ENCODE results near the gene EEF1AKMT4. TPM values are rescaled to one million over a fixed set of nuclear protein-coding genes. Genes with fewer than 3 reads are reported as not detected.

The EEF1AKMT4 gene
- total and polyA plus RNA-seq, 2 of the 8 experiments (the other 6 are each of a cell fraction or from before 2014, with no cell fraction given) = 9.3 to 30.1 TPM

- ChIA-PET POLR2A (ENCODE audit: partially characterized antibody) (interaction anchor here (0.7 to 1.2 kb wide), 2 partner anchors 8 to 27 kb away, joined by 3 read pairs; no protein-coding TSS in a partner anchor), CTCF (ENCODE audit: partially characterized antibody) (interaction anchor here (0.7 to 6.3 kb wide), 7 partner anchors 9 to 86 kb away, joined by 3 to 39 read pairs (median 3); no protein-coding TSS in a partner anchor)
- no peaks in the 10 kb centered on the region for H3K79me2 ChIP-seq (ENCODE audit: control insufficient read depth in 1 of 2, insufficient read depth in 2 of 2, low read length in 2 of 2)
- H4K5ac ChIP-seq (ENCODE audit: insufficient read length, low read depth, low read length) = no peak overlapping the region
- no peak overlapping the region for H2BK120ac ChIP-seq (replicated peaks; ENCODE audit: low read depth, low read length)
- H3K23ac ChIP-seq (ENCODE audit: insufficient read length) = no peak overlapping the region
- no peaks in the 10 kb centered on the region for H4K20me1 ChIP-seq (replicated peaks in 1 of 2; ENCODE audit: control insufficient read depth in 1 of 2, insufficient read depth in 2 of 2, low read length in 2 of 2)
- H3K18ac ChIP-seq (ENCODE audit: extremely low read depth, low read length) = no peak overlapping the region
- no peak overlapping the region for H3K4ac ChIP-seq (replicated peaks; ENCODE audit: insufficient read length, low read depth, low read length)
- H3K9ac ChIP-seq (replicated peaks in 1 of 4; ENCODE audit: extremely low read depth in 1 of 4, low read depth in 3 of 4, low read length in 3 of 4) = no peak overlapping the region
- no peaks in the 10 kb centered on the region for H3K27me3 ChIP-seq (replicated peaks in 1 of 4; ENCODE audit: control insufficient read depth in 3 of 4, extremely low read depth in 1 of 4, insufficient read depth in 3 of 4, low read length in 3 of 4)
- DNase-seq (ENCODE audit: low read depth in 1 of 2, low spot score in 2 of 2) (no peak), FAIRE-seq (no peak)
- H4K8ac ChIP-seq (ENCODE audit: extremely low read depth, insufficient read depth, low read length) = no peak overlapping the region
- no peak overlapping the region for H3K27ac ChIP-seq (ENCODE audit: low read depth, low read length)
- H3K56ac ChIP-seq (replicated peaks; ENCODE audit: insufficient read length, low read depth, low read length) = no peak overlapping the region
- H2AK5ac ChIP-seq (ENCODE audit: low read depth, low read length) = no peak overlapping the region
- H3K4me1 ChIP-seq (replicated peaks in 1 of 4; ENCODE audit: control insufficient read depth in 3 of 4, insufficient read depth in 4 of 4, low read length in 3 of 4) = no peaks in the 10 kb centered on the region
- H4K91ac ChIP-seq (replicated peaks; ENCODE audit: insufficient read length, low read length) = no peak overlapping the region
- no peak overlapping the region for H2BK5ac ChIP-seq (ENCODE audit: low read depth, low read length)
- H2BK15ac ChIP-seq (ENCODE audit: low read length) = no peak overlapping the region
- no peak overlapping the region for H2BK20ac ChIP-seq (ENCODE audit: low read length)
- no peak overlapping the region for H3K4me3 ChIP-seq (ENCODE audit: extremely low read depth in 1 of 4, insufficient read depth in 2 of 4, low read depth in 3 of 4, low read length in 4 of 4)
- H3K23me2 ChIP-seq (ENCODE audit: low read depth, low read length) = no peaks in the 10 kb centered on the region
- 89% methylated on average over 8 of the region's 8 CpGs; no CpG with 5 or more reads in 1 of the 2 experiments for WGBS, 2 experiments (ENCODE audit: extremely low coverage in 1 of 2, insufficient coverage in 1 of 2, insufficient read length in 1 of 2, insufficient replicate concordance in 2 of 2, low coverage in 1 of 2, low lambda C conversion rate in 2 of 2, missing lambda C conversion rate in 1 of 2)
- no peak overlapping the region for H3K4me2 ChIP-seq (ENCODE audit: insufficient read depth in 1 of 2, low read depth in 2 of 2, low read length in 2 of 2)
- H3K79me1 ChIP-seq (ENCODE audit: low read depth, low read length) = no peaks in the 10 kb centered on the region
- no peaks in the 10 kb centered on the region for H3K9me3 ChIP-seq (ENCODE audit: insufficient read depth in 2 of 2, low read depth in 1 of 2, low read length in 1 of 2)
- no peaks in the 10 kb centered on the region for H3K36me3 ChIP-seq (ENCODE audit: control insufficient read depth in 2 of 4, insufficient read depth in 4 of 4, low read length in 3 of 4)
- no peak overlapping the region for H2AFZ ChIP-seq (ENCODE audit: low read length)
- H2BK12ac ChIP-seq (ENCODE audit: low read depth, low read length) = no peak overlapping the region
- H3K14ac ChIP-seq (ENCODE audit: insufficient read length) = no peak overlapping the region
- TF ChIP-seq CBX8 (IDR thresholded peaks at IDR 0.05; ENCODE audit: borderline replicate concordance, low read depth, low read length) (no peak), MAFK (IDR thresholded peaks at IDR 0.05; ENCODE audit: low read depth, low read length) (no peak), SP2 (IDR thresholded peaks at IDR 0.05; ENCODE audit: low read length) (no peak), GABPA (IDR thresholded peaks at IDR 0.05; ENCODE audit: borderline replicate concordance, insufficient read depth, low read length) (no peak), JUN (IDR thresholded peaks at IDR 0.05; ENCODE audit: low read depth, low read length) (no peak), BRCA1 (IDR thresholded peaks at IDR 0.05; ENCODE audit: low read depth, low read length) (no peak), CBX5 (IDR thresholded peaks at IDR 0.05; ENCODE audit: low read depth, low read length) (no peak)
Observed at GRCh38 chr3:184203526-184203925, 45.9 kb upstream of the EEF1AKMT4 start.

Data from H1 (cell line).